Measurements from ENCODE around the gene PSMB7.

- TF ChIP-seq CTCF (IDR thresholded peaks at IDR 0.05; ENCODE audit: control extremely low read depth in 1 of 3, insufficient read depth in 1 of 3, low read depth in 1 of 3, low read length in 3 of 3) (no peak), MAX (IDR thresholded peaks at IDR 0.05) (no peak), TEAD4 (IDR thresholded peaks at IDR 0.05; ENCODE audit: low read depth, low read length) (no peak), CTBP2 (IDR thresholded peaks at IDR 0.05; ENCODE audit: borderline replicate concordance, insufficient read depth, insufficient read length, low read length) (no peak), RNF2 (IDR thresholded peaks at IDR 0.05; ENCODE audit: borderline replicate concordance, low read depth, low read length, missing control alignments, poor library complexity, severe bottlenecking) (no peak), CHD7 (IDR thresholded peaks at IDR 0.05; ENCODE audit: insufficient replicate concordance, low read length) (no peak), POLR2A (IDR thresholded peaks at IDR 0.05; ENCODE audit: control extremely low read depth in 1 of 2, low read depth in 2 of 2, low read length in 2 of 2) (no peak), CBX5 (IDR thresholded peaks at IDR 0.05; ENCODE audit: low read depth, low read length) (no peak), HDAC6 (IDR thresholded peaks at IDR 0.05; ENCODE audit: low read depth, low read length) (no peak), TBP (IDR thresholded peaks at IDR 0.05; ENCODE audit: low read depth, low read length) (no peak), EZH2 (IDR thresholded peaks at IDR 0.05; ENCODE audit: low read depth, low read length, severe bottlenecking) (no peak), ZNF274 (IDR thresholded peaks at IDR 0.05; ENCODE audit: borderline replicate concordance, extremely low read depth, low read length) (no peak), POLR2AphosphoS5 (IDR thresholded peaks at IDR 0.05; ENCODE audit: low read depth, low read length) (no peak), CEBPB (IDR thresholded peaks at IDR 0.05; ENCODE audit: low read depth, low read length) (no peak)
These were observed 19.4 kb downstream of the PSMB7 start for GRCh38 chr9:124395826-124396225.

All from H1 (cell line).